ENCODE results near the gene PHACTR1.

DNA sequence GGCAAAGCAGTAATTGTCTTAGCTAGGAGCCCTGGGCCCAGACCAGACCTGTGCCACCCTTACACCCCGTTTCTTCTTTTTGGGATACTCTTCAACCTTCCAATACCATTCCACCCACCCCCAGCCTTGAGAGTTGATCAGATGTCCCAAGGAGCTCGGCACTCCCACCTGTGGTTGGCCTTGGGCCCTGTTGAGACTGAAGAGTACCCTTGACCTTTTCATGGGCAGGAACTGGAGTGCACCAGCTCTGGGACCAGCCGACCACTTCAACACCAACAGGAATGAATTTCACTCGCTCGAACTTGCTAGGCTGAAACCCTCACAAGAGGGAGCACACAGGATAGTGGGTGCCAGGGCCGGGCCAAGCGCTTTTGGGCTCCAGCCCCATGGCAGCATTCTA lies 273.6 kb downstream of the PHACTR1 start:
- TF ChIP-seq CTCF (IDR thresholded peaks at IDR 0.05) (no peak), POLR2A (IDR thresholded peaks at IDR 0.05) (no peak), EP300 (IDR thresholded peaks at IDR 0.05) (no peak)
